Mucosa of descending colon (tissue), 3 donors: ENCODE measurements around the gene TSR3. TPM values are rescaled to one million over a fixed set of nuclear protein-coding genes. Genes with fewer than 3 reads are reported as not detected.
A peak's percentile ranks its signal among the peaks of the same experiment; 100 is the strongest.

Experiments
- ATAC-seq: fragments of 200-7000 bp; cut with Tn5 transposase; one replicate; pipeline ENCODE4 v1.9.1; 2020; ENCODE audit warnings: mild to moderate bottlenecking, moderate library complexity
- DNase-seq, 3 donors: peaks; one replicate each; pipeline ENCODE4 v3.0.0-alpha.2; 2020
- H3K36me3 ChIP-seq: fragments of 200-600 bp; one replicate; pipeline ENCODE4 v1.8.0; 2021; ENCODE audit warnings: low read depth, mild to moderate bottlenecking
- H3K4me1 ChIP-seq: fragments of 200-600 bp; one replicate; pipeline ENCODE4 v1.8.0; 2021; ENCODE audit warnings: low read depth, mild to moderate bottlenecking
- H3K4me3 ChIP-seq: fragments of 200-600 bp; one replicate; pipeline ENCODE4 v1.8.0; 2021; ENCODE audit warnings: mild to moderate bottlenecking
- H3K9me3 ChIP-seq: fragments of 200-600 bp; one replicate; pipeline ENCODE4 v1.8.0; 2021; ENCODE audit warnings: mild to moderate bottlenecking
- intact Hi-C, 2 donors: fragments of 100-400 bp; cut with DNase I in 1 of 2; cut with micrococcal nuclease in 1 of 2; formaldehyde crosslinking; loops; one replicate each; pipeline versions ENCODE4 v1.11.0 to v1.11.1; 2022; cut with DNase I, micrococcal nuclease
- total RNA-seq, 3 donors: library from RNA; stranded (reverse); fragmentation: NEBNext Ultra II Directional in 2 of 3; extraction: Animal tissue kit (Norgen Biotek cat#: 25700) in 2 of 3; gene quantifications; one replicate each; pipeline versions ENCODE4 v1.2.1 to v1.2.4, GENCODE V29; 2021 to 2023
- TF ChIP-seq, protein P1 (sequence below): fragments of 200-600 bp; IDR thresholded peaks from one replicate; pipeline ENCODE4 v1.8.0; 2022; ENCODE audit warnings: antibody characterized with exemption, mild to moderate bottlenecking
- donor health status: DM: no; HTN: no; CAD: no; lungs with moderate emphysema.
- donor health status: DM: no; HTN: no; CAD: no.
- donor health status: DM: no; HTN: yes; CAD: no.

The TSR3 gene
- total RNA-seq, 3 donors from 2014 or later: 46.4 to 57.2 (median 54.1) TPM

DNA sequence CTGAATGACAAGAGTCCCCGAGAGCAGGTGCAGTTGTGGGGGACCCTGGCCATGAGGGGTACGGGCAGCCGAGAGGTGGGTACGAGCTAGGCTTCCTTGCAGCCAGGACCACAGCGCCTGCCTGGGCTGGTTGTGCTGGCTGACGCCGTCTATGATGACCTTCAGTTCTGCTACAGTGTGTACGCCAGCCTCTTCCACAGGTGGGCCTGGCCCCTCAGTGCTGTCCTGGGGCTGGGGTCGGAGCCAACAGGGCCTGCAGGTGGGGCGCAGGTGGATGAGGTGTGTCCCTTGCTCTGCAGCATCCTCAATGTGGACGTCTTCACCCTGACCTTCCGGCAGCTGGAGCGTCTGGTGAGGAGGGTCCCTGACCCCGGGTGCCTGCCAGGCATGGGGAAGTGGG lies 7.2 kb downstream of the TSR3 start:
- intact Hi-C loops: no loop called here
- Histone ChIP-seq H3K9me3 (no peaks in the 10 kb centered on the region), H3K36me3 (no peaks in the 10 kb centered on the region), H3K4me3 (no peak overlapping the region), H3K4me1 (peaks cover 20% of the 10 kb centered on the region)
- no peak for DNase-seq
- TF ChIP-seq, protein P1, sequence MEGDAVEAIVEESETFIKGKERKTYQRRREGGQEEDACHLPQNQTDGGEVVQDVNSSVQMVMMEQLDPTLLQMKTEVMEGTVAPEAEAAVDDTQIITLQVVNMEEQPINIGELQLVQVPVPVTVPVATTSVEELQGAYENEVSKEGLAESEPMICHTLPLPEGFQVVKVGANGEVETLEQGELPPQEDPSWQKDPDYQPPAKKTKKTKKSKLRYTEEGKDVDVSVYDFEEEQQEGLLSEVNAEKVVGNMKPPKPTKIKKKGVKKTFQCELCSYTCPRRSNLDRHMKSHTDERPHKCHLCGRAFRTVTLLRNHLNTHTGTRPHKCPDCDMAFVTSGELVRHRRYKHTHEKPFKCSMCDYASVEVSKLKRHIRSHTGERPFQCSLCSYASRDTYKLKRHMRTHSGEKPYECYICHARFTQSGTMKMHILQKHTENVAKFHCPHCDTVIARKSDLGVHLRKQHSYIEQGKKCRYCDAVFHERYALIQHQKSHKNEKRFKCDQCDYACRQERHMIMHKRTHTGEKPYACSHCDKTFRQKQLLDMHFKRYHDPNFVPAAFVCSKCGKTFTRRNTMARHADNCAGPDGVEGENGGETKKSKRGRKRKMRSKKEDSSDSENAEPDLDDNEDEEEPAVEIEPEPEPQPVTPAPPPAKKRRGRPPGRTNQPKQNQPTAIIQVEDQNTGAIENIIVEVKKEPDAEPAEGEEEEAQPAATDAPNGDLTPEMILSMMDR: no peak
- no peak for ATAC-seq

DNA sequence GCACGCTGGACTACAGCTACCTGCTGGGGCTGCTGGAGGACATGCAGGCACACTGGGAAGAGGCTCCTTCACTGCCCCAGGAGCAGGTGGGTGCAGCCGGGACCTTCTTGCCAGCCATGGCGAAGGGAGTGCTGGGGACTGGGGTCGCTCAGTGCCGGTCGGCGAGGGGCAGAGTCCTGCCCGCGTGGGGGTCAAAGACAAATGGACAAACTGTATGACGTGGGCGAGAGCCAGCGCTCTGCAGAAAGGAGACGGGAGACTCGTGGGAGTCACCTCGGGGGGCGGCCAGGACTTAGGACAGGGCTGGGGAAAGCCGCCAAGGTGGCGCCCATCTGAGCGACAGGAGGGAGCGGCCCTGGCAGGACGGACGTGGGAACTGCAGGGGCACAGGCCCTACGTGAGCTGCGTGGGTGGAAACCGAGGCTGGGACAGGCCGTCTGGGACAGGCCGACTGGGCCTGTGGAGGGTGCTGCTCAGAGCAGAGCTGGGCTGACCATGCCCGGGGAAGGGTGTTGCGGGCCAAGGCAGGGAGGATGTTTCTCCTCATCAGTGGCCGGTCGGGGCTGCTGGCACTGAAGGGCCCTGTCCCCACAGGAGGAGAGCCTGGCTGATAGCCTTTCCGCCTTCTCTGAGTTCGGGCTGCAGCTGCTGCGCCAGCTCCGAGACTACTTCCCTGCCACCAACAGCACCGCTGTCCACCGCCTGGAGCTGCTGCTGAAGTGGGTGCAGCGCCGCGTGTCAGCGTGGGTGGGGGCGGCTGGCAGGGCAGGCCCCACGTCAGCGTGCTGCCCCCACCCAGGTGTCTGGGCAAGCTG lies 8.0 kb downstream of the TSR3 start:
- intact Hi-C loops: no loop called here
- Histone ChIP-seq H3K9me3 (no peaks in the 10 kb centered on the region), H3K36me3 (no peaks in the 10 kb centered on the region), H3K4me1 (peaks cover 20% of the 10 kb centered on the region), H3K4me3 (no peak overlapping the region)
- DNase-seq (peak in 2 of 3 donors; percentile 33 to 60), ATAC-seq (peak; percentile 5)
- TF ChIP-seq, protein P1: no peak

DNA sequence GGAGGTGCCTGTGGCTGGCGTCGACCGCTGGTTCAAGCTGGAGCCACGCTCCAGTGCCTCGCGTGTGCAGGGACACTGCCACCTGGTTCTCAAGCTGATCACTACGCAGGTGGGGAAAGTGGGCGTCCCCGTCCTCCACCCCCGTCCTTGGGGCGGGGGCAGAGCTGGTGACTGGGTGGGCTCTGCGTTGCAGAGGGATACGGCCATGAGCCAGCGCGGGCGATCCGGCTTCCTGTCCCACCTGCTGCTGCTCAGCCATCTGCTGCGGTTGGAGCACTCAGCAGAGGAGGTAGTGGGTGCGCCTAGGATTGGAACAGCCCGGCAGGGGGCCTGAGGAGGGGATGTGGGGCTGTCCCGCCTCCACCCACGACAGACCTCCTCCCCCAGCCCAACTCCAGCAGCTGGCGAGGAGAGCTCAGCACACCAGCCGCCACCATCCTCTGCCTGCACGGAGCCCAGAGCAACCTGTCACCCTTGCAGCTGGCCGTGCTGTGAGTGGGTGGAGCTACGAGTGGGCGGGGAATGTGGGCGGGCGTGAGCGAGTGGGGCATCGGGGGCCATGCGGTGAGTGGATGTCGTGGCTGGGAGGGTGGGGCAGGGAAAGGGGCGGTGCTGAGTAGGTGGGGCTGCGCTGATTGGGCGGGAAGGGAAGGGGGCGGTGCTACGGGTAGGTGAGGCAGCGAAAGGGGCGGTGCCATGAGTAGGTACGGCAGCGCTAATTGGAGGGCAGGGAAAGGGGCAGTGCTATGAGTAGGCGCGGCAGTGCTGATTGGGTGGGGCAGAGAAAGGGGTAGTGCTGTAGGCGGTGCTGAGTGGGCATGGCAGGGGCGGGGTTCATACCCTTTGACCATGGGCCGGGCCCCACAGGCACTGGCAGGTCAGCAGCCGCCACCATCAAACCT lies 8.9 kb downstream of the TSR3 start:
- Histone ChIP-seq H3K36me3 (no peaks in the 10 kb centered on the region), H3K4me1 (peaks cover 20% of the 10 kb centered on the region), H3K9me3 (no peaks in the 10 kb centered on the region), H3K4me3 (no peak overlapping the region)
- intact Hi-C loops: no loop called here
- TF ChIP-seq, protein P1: no peak
- DNase-seq (peak; percentile 97 to 99 (median 98)), ATAC-seq (peak; percentile 93)

DNA sequence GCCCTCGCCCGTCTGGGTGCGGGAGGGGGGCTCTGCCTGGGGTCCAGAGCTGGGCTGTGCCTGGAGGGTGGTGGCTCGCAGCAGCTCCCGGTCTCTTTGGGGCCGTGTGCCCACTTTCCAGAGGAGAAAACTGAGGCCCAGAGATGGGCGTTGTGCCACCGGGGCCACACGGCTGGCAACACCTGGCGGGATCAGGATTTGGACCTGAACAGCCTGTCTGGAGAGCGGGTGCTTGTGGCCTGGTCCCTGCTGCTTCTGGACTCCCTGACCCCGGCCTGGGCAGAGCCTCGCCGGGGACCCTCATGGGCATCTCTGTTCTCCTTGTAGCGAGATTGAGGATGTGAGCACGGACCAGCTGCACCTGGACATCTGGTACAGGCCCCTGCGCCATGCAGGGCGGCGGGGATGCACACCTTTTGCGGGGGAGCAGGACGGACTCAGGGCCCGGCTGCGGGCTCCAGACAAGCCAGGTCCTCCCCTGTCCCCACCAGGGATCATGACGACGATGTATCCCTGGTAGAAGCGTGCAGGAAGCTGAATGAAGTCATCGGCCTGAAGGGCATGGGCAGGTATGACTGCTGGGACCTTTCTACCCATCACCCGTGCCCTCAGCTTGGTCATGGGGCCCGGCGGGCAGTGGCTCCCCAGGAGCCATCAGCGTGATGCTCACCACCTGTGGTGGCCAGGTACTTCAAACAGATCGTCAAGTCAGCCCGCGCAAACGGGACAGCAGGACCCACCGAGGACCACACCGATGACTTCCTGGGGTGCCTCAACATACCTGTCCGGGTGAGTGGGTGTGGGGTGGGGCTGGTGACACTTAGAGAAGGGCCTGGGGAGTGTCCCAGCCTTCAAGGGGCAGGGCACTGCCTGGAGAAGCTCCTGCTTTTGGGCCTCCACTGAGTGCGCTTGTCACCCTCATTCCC lies 9.9 kb downstream of the TSR3 start:
- DNase-seq (no peak), ATAC-seq (no peak)
- H3K4me3 ChIP-seq: no peak overlapping the region
- H3K9me3 ChIP-seq: no peaks in the 10 kb centered on the region
- peaks cover 20% of the 10 kb centered on the region for H3K4me1 ChIP-seq
- TF ChIP-seq, protein P1: no peak
- intact Hi-C loops: no loop called here
- no peaks in the 10 kb centered on the region for H3K36me3 ChIP-seq
